ENCODE measurements around the gene SYTL4. TPM values are rescaled to one million over a fixed set of nuclear protein-coding genes. Genes with fewer than 3 reads are reported as not detected.

SYTL4 gene
- polyA plus RNA-seq, 2 of the 4 experiments (the other 2 are of a cell fraction): 3.3 to 3.9 TPM

GRCh38 chrX:100747090-100747489 is 15.2 kb upstream of the SYTL4 start:
- no peak overlapping the region for H3K4me2 ChIP-seq
- no peaks in the 10 kb centered on the region for H3K4me1 ChIP-seq
- CTCF ChIA-PET: interaction anchor here (1.2 kb wide), 1 partner anchor 22 kb away, joined by 5 read pairs; no protein-coding TSS in a partner anchor
- WGBS (ENCODE audit: missing lambda C conversion rate): 52% methylated on average over 3 of the region's 3 CpGs
- FAIRE-seq (no peak), ATAC-seq (no peak), DNase-seq (ENCODE audit: low read depth in 1 of 2, low spot score in 1 of 2) (no peak)
- POLR2A ChIA-PET: no interaction called here
- H3K4me3 ChIP-seq: no peak overlapping the region
- H3K9me3 ChIP-seq: no peaks in the 10 kb centered on the region
- no peak overlapping the region for H3K27ac ChIP-seq
- TF ChIP-seq CHD2 (IDR thresholded peaks at IDR 0.05; ENCODE audit: low read length, partially characterized antibody) (no peak), HMGXB4 (CRISPR knock-in tag; IDR thresholded peaks at IDR 0.05; ENCODE audit: borderline replicate concordance) (no peak), KDM1A (IDR thresholded peaks at IDR 0.05; ENCODE audit: low read depth) (no peak), TFCP2L1 (CRISPR knock-in tag; IDR thresholded peaks at IDR 0.05) (no peak), HOXA7 (CRISPR knock-in tag; IDR thresholded peaks at IDR 0.05) (no peak), HDAC2 (IDR thresholded peaks at IDR 0.05) (no peak), CEBPB (IDR thresholded peaks at IDR 0.05) (no peak), MYC (IDR thresholded peaks at IDR 0.05; ENCODE audit: borderline replicate concordance, low read length) (no peak), ZC3H11A (IDR thresholded peaks at IDR 0.05) (no peak), BHLHE40 (IDR thresholded peaks at IDR 0.05; ENCODE audit: low read depth, low read length) (no peak), JUNB (IDR thresholded peaks at IDR 0.05) (no peak), NFE2L2 (conservative IDR thresholded peaks at IDR 0.05; ENCODE audit: low read length) (no peak), MAZ (IDR thresholded peaks at IDR 0.05; ENCODE audit: borderline replicate concordance, low read depth, low read length) (no peak)
- TF ChIP-seq, protein P1, sequence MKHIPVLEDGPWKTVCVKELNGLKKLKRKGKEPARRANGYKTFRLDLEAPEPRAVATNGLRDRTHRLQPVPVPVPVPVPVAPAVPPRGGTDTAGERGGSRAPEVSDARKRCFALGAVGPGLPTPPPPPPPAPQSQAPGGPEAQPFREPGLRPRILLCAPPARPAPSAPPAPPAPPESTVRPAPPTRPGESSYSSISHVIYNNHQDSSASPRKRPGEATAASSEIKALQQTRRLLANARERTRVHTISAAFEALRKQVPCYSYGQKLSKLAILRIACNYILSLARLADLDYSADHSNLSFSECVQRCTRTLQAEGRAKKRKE (CRISPR knock-in tag; IDR thresholded peaks at IDR 0.05; ENCODE audit: low read depth): no peak
- TF ChIP-seq, protein P2, sequence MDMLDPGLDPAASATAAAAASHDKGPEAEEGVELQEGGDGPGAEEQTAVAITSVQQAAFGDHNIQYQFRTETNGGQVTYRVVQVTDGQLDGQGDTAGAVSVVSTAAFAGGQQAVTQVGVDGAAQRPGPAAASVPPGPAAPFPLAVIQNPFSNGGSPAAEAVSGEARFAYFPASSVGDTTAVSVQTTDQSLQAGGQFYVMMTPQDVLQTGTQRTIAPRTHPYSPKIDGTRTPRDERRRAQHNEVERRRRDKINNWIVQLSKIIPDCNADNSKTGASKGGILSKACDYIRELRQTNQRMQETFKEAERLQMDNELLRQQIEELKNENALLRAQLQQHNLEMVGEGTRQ (IDR thresholded peaks at IDR 0.05): no peak
- TF ChIP-seq, protein P3, sequence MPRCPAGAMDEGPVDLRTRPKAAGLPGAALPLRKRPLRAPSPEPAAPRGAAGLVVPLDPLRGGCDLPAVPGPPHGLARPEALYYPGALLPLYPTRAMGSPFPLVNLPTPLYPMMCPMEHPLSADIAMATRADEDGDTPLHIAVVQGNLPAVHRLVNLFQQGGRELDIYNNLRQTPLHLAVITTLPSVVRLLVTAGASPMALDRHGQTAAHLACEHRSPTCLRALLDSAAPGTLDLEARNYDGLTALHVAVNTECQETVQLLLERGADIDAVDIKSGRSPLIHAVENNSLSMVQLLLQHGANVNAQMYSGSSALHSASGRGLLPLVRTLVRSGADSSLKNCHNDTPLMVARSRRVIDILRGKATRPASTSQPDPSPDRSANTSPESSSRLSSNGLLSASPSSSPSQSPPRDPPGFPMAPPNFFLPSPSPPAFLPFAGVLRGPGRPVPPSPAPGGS (IDR thresholded peaks at IDR 0.05): no peak
- TF ChIP-seq, protein P4, sequence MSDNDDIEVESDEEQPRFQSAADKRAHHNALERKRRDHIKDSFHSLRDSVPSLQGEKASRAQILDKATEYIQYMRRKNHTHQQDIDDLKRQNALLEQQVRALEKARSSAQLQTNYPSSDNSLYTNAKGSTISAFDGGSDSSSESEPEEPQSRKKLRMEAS (IDR thresholded peaks at IDR 0.05): no peak
- TF ChIP-seq, protein P5, sequence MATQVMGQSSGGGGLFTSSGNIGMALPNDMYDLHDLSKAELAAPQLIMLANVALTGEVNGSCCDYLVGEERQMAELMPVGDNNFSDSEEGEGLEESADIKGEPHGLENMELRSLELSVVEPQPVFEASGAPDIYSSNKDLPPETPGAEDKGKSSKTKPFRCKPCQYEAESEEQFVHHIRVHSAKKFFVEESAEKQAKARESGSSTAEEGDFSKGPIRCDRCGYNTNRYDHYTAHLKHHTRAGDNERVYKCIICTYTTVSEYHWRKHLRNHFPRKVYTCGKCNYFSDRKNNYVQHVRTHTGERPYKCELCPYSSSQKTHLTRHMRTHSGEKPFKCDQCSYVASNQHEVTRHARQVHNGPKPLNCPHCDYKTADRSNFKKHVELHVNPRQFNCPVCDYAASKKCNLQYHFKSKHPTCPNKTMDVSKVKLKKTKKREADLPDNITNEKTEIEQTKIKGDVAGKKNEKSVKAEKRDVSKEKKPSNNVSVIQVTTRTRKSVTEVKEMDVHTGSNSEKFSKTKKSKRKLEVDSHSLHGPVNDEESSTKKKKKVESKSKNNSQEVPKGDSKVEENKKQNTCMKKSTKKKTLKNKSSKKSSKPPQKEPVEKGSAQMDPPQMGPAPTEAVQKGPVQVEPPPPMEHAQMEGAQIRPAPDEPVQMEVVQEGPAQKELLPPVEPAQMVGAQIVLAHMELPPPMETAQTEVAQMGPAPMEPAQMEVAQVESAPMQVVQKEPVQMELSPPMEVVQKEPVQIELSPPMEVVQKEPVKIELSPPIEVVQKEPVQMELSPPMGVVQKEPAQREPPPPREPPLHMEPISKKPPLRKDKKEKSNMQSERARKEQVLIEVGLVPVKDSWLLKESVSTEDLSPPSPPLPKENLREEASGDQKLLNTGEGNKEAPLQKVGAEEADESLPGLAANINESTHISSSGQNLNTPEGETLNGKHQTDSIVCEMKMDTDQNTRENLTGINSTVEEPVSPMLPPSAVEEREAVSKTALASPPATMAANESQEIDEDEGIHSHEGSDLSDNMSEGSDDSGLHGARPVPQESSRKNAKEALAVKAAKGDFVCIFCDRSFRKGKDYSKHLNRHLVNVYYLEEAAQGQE (IDR thresholded peaks at IDR 0.05): no peak
